Heart left ventricle (tissue), 16 donors: Measurements from ENCODE around the gene PAX6. TPM values are rescaled to one million over a fixed set of nuclear protein-coding genes. Genes with fewer than 3 reads are reported as not detected.
A peak's percentile ranks its signal among the peaks of the same experiment; 100 is the strongest.

Experiments
- ATAC-seq, 4 donors: fragments of 200-7000 bp; cut with Tn5 transposase; one replicate each; pipeline ENCODE4 v1.9.1; 2020 to 2022; ENCODE audit warnings: moderate library complexity in 4 of 4, mild to moderate bottlenecking in 3 of 4, moderate number of reproducible peaks in 1 of 4
- DNase-seq, 5 donors: peaks; one replicate each; pipeline ENCODE4 v3.0.0-alpha.2; 2020
- H3K27ac ChIP-seq, 12 donors: fragments of 200-600 bp; sonication (generic) in 4 of 12; one replicate each; pipeline versions ENCODE4 v1.5.0 to v1.8.0; 2016 to 2022; ENCODE audit warnings: mild to moderate bottlenecking in 2 of 12
- H3K27me3 ChIP-seq, 9 donors: fragments of 200-600 bp; sonication (generic) in 2 of 9; one replicate each; pipeline versions ENCODE4 v1.5.1 to v1.8.0; 2016 to 2022; ENCODE audit warnings: mild to moderate bottlenecking in 3 of 9
- H3K36me3 ChIP-seq, 9 donors: fragments of 200-600 bp; sonication (generic) in 2 of 9; one replicate each; pipeline versions ENCODE4 v1.5.0 to v1.8.0; 2018 to 2022; ENCODE audit warnings: mild to moderate bottlenecking in 2 of 9
- H3K4me1 ChIP-seq, 12 donors: fragments of 200-600 bp; sonication (generic) in 4 of 12; one replicate each; pipeline versions ENCODE4 v1.5.0 to v1.8.0; 2016 to 2022; ENCODE audit warnings: mild to moderate bottlenecking in 3 of 12
- H3K4me3 ChIP-seq, 12 donors: fragments of 200-600 bp; sonication (generic) in 4 of 12; one replicate each; pipeline versions ENCODE4 v1.5.0 to v1.8.0; 2017 to 2022; ENCODE audit warnings: mild to moderate bottlenecking in 9 of 12, moderate library complexity in 4 of 12
- H3K9me3 ChIP-seq, 12 donors: fragments of 200-600 bp; sonication (generic) in 4 of 12; one replicate each; pipeline versions ENCODE4 v1.5.0 to v1.8.0; 2016 to 2022; ENCODE audit warnings: mild to moderate bottlenecking in 1 of 12
- POLR2A ChIP-seq, 2 donors: fragments of 450-650 bp; IDR thresholded peaks; one replicate each; pipeline ENCODE4 v1.6.1; 2017; ENCODE audit warnings: antibody characterized with exemption in 2 of 2, mild to moderate bottlenecking in 2 of 2, moderate library complexity in 2 of 2
- WGBS, 4 donors: extraction: QIAGEN DNeasy Blood & Tissue Kit in 2 of 4; methylation state at CpG; one replicate each; pipeline versions ENCODE4 v1.1.5 to v1.1.7; 2013 to 2018; 5-methylcytosine and 5-hydroxymethylcytosine counted together
- intact Hi-C, 10 donors: fragments of 100-400 bp; cut with DNase I; formaldehyde crosslinking; loops; one replicate each; pipeline versions ENCODE4 v1.11.1 to v1.14.2; 2022
- polyA plus RNA-seq, 2 donors: library from polyadenylated mRNA; stranded (reverse); fragments of 200-250 nt; gene quantifications; one replicate each; pipeline ENCODE4 v1.2.3, GENCODE V29; 2013
- total RNA-seq, 9 donors: library from RNA; depleted of rRNA in 2 of 9; stranded (reverse); fragments of >200 nt in 2 of 9; fragmentation: NEBNext Ultra II Directional in 3 of 9; extraction: Animal tissue kit (Norgen Biotek cat#: 25700) in 3 of 9; gene quantifications; one replicate each; pipeline versions ENCODE4 v1.1.0 to v1.2.4, GENCODE V29; 2016 to 2023
- TF ChIP-seq, protein P1 (sequence below), 12 donors: fragments of 200-600 bp; sonication (generic) in 4 of 12; IDR thresholded peaks; one replicate each; pipeline versions ENCODE4 v1.5.0 to v1.8.0; 2018 to 2022; ENCODE audit warnings: antibody characterized with exemption in 12 of 12, mild to moderate bottlenecking in 5 of 12
- donor health status: ischemic (EF 13 %, LVEDD 7.1; RV severe dilation, severe dysfunction).
- donor health status: healthy with polysubstance abuse.
- donor health status: DM: no; HTN: yes; CAD: no.
- donor health status: DM: no; HTN: no; CAD: no.
- donor health status: ischemic (EF 25% LVEDD 6.9; RV normal size, moderate dysfunction).
- donor health status: ischemic (EF 25% LVEDD 5.7; RV mildly dilated, moderate dysfunction).
- donor health status: healthy.
- donor health status: DM: yes; HTN: yes; CAD: no.
- donor health status: ischemic (EF 35%, LVEDD 5.7; RV mildly dilated, moderate dysfunction).
- donor health status: nonischemic (EF 11% LVEDD 7.7; RV severe dilation, severe dysfunction).
- donor health status: DM: yes; HTN: yes; CAD: no.
- donor health status: PGD.
- donor health status: ischemic (EF 29% LVEDD 5.4; RV normal size, mild dysfunction).
- donor health status: nonischemic (EF 23%, LVEDD 6.1; RV moderate dilation, normal function).

PAX6 gene
- total and polyA plus RNA-seq, 11 donors = 0.09 to 0.50 (median 0.27) TPM; not detected in 8

GRCh38 chr11:31764261-31764660 is 46.9 kb downstream of the PAX6 start:
- Histone ChIP-seq H3K36me3 (no peaks in the 10 kb centered on the region), H3K4me3 (no peak overlapping the region), H3K9me3 (no peaks in the 10 kb centered on the region), H3K4me1 (no peaks in the 10 kb centered on the region), H3K27ac (no peak overlapping the region), H3K27me3 (peaks cover 0 to 4% (median 0%) of the 10 kb centered on the region in 9 donors)
- DNase-seq (no peak), ATAC-seq (no peak)
- intact Hi-C loops = no loop called here
- TF ChIP-seq POLR2A (IDR thresholded peaks at IDR 0.05) = no peak
- TF ChIP-seq, protein P1, sequence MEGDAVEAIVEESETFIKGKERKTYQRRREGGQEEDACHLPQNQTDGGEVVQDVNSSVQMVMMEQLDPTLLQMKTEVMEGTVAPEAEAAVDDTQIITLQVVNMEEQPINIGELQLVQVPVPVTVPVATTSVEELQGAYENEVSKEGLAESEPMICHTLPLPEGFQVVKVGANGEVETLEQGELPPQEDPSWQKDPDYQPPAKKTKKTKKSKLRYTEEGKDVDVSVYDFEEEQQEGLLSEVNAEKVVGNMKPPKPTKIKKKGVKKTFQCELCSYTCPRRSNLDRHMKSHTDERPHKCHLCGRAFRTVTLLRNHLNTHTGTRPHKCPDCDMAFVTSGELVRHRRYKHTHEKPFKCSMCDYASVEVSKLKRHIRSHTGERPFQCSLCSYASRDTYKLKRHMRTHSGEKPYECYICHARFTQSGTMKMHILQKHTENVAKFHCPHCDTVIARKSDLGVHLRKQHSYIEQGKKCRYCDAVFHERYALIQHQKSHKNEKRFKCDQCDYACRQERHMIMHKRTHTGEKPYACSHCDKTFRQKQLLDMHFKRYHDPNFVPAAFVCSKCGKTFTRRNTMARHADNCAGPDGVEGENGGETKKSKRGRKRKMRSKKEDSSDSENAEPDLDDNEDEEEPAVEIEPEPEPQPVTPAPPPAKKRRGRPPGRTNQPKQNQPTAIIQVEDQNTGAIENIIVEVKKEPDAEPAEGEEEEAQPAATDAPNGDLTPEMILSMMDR (IDR thresholded peaks at IDR 0.05) = no peak
- 93 to 96% (median 96%) methylated on average over 5 of the region's 5 CpGs for WGBS, 4 donors

DNA sequence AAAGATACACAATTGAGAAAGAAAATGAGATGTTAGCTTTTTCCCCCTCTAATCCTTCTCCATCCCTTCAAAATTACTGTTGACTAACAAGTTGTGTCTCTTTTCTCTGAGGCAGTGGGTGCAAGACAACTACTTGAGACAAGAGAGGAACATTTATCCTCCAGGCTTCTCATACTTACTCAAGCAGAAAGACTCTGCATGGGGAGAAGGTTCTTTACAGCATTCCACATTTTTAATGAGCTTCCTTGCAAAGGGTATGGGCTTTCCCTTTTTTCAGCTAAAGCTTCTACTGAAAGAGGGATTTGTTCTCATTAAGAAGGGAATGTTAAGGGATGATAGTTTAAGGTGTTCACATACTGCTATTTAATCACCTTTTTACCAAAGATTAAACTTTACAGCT is 47.8 kb downstream of the PAX6 start:
- TF ChIP-seq, protein P1 (IDR thresholded peaks at IDR 0.05) = no peak
- no peak for TF ChIP-seq POLR2A (IDR thresholded peaks at IDR 0.05)
- no peak for DNase-seq
- no peaks in the 10 kb centered on the region for H3K4me1 ChIP-seq
- intact Hi-C loops = no loop called here
- H3K27ac ChIP-seq = no peak overlapping the region
- no peaks in the 10 kb centered on the region for H3K36me3 ChIP-seq
- no peak overlapping the region for H3K4me3 ChIP-seq
- peaks cover 0 to 4% (median 0%) of the 10 kb centered on the region in 9 donors for H3K27me3 ChIP-seq
- ATAC-seq = no peak
- H3K9me3 ChIP-seq = no peaks in the 10 kb centered on the region

GRCh38 chr11:31761636-31762035 is 49.5 kb downstream of the PAX6 start:
- H3K9me3 ChIP-seq = no peaks in the 10 kb centered on the region
- H3K27ac ChIP-seq = no peak overlapping the region
- H3K27me3 ChIP-seq = no peaks in the 10 kb centered on the region
- WGBS, 4 donors = 88 to 98% (median 94%) methylated on average over 1 of the region's 1 CpG
- peaks cover 0 to 13% (median 6%) of the 10 kb centered on the region in 12 donors for H3K4me1 ChIP-seq
- no peak overlapping the region for H3K4me3 ChIP-seq
- no peaks in the 10 kb centered on the region for H3K36me3 ChIP-seq
- no peak for TF ChIP-seq POLR2A (IDR thresholded peaks at IDR 0.05)
- TF ChIP-seq, protein P1 (IDR thresholded peaks at IDR 0.05) = no peak
- intact Hi-C loops = no loop called here
- ATAC-seq (no peak), DNase-seq (no peak)

GRCh38 chr11:31757260-31757835 is 53.8 kb downstream of the PAX6 start:
- H3K4me3 ChIP-seq = no peak overlapping the region
- 20 to 27% (median 25%) methylated on average over 3 of the region's 3 CpGs for WGBS, 4 donors
- no peaks in the 10 kb centered on the region for H3K36me3 ChIP-seq
- intact Hi-C loops = no loop called here
- H3K27ac ChIP-seq = no peak overlapping the region
- no peak for DNase-seq
- no peaks in the 10 kb centered on the region for H3K27me3 ChIP-seq
- TF ChIP-seq POLR2A (IDR thresholded peaks at IDR 0.05) = no peak
- TF ChIP-seq, protein P1 (IDR thresholded peaks at IDR 0.05) = no peak
- ATAC-seq = peak; percentile 41 to 71 (median 52)
- H3K4me1 ChIP-seq = peaks cover 0 to 13% (median 7%) of the 10 kb centered on the region in 12 donors
- H3K9me3 ChIP-seq = no peaks in the 10 kb centered on the region
